HG03342 (cell line): ENCODE measurements around the gene ZNF366.

Experiments
- ATAC-seq: cut with Tn5 transposase; IDR thresholded peaks from one replicate; pipeline ENCODE4 v1.9.1; 2021; ENCODE audit warnings: mild to moderate bottlenecking, moderate library complexity; ENCODE audit not compliant: unreplicated experiment

Gene ZNF366

DNA sequence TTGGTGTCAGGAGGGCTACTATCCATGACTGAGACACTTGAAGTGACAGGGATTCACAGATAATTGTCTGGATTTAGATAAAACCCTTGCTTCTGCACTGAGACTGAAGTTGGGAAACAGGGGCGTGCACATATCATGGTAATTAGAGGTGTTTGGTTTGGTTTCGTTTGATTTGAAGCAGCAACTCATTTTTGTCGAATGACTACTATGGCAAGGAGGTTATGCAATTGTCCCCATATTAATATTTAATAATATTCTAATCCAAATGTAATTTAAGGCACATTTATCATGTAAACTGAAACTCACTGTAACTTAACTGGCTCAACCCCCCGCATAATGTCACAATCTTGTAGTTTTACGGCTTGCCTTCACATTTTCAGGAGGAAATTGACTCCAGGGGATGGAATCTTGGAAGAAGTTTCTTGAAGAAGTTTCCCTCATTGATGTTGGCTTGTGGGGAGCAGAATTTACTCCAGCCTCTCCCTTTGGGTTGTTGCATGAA is 12.5 kb downstream of the ZNF366 start:
- ATAC-seq = no peak

DNA sequence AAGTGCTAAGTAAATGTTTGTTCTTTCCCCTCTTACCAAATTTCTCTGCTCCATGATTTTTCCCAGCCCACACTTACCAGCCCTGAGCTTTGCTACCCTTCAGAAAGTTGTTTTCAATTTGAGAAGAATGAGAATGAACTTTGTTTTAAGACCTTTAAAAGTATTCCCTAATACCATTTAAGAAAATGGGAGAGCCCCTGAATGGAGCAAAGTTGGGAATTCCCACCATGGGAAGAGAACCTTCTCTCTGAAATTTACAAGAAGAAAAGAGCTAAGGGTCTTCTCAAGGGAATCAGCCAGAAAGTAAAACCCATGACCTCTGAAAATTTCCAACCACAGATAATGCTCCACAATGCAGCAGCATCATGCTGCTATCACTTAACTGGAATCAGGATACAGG is 17.7 kb downstream of the ZNF366 start:
- ATAC-seq = no peak

DNA sequence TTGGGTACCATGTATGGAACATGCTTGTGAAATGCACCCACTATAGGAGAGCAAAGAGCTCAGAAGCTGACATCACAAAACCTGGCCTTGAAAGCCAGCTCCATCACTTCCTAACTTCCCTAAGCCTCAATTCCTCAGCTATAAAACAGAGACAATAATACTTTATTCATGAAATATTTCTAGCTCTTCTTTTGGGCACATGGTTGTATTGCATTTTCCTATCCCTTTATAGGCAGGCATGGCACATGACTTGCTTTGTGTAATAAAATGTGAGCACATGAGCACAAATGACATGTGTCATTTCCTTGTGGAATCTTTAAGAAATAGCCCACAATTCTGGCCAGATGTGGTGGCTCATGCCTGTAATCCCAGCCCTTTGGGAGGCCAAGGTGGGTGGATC is 18.5 kb downstream of the ZNF366 start:
- ATAC-seq = no peak

- ATAC-seq = no peak
These were observed 20.0 kb downstream of the ZNF366 start for GRCh38 chr5:72487177-72487576.

- no peak for ATAC-seq
These were observed 20.8 kb downstream of the ZNF366 start for GRCh38 chr5:72486371-72486770.

DNA sequence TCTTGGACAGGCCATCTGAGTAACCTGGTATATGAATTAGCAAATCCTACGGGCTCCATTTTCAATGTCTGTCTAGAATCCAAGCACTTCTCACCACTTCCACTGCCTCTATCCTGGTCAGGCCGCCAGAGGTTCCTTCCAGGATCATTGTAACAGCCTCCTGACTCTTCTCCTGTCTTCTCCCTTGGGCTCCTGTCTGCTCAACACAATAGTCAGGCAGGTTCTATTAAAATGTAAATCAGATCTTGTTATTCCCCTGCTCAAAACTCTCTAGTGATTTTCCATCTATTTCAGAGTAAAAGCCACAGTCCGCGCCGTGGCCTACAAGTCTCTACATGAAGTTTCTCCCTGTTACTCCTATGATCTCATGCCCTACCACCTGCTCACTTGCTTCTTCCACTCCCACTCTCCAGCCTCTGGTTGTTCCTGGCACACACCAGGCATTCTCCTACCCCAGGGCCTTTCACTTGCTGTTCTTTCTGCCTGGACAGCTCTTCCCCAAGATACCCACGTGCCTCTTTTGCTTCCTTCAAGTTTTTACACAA is 21.7 kb downstream of the ZNF366 start:
- ATAC-seq = no peak

- no peak for ATAC-seq
These were observed 25.2 kb downstream of the ZNF366 start for GRCh38 chr5:72482046-72482445.

- ATAC-seq = no peak
These were observed 26.4 kb downstream of the ZNF366 start for GRCh38 chr5:72480841-72481240.

GRCh38 chr5:72479921-72480320 is 27.3 kb downstream of the ZNF366 start:
- ATAC-seq = no peak

DNA sequence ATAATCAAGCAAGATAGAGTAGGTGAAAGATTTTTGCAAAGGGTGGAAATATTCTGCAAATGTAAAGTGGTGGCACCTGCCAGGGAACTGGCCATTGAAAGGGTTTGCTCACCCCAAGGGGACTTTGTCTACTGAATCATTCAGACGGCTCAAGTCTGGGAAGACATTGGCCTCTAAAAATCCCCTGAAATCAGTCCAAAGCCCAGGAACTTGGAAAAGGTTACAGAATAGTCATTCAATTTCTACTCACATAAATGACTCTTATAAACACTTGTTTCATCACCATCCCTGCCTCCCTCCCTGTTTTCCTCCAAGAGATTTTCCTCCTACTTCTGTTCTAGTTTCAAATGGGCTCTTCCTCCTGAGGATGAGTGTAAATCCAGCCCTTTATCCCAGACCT is 28.5 kb downstream of the ZNF366 start:
- ATAC-seq = no peak

DNA sequence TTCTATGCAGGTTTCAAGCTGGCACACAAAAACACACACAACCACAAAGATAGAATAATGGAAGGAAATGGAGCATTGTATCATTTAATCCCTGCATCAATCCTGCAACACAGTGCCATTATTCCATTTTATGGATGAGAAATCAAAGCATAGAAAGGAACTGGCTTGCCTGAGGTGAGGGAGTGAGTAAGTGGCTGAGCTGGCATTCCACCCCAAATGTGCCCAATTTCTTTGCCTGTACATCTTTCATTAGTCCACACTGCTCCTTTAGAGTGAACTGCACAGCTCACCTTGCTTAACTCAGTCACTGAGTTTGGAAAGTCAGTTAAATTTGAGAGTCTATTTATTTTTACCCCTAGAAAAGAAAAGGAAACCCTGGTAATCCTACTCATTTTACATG is 28.9 kb downstream of the ZNF366 start:
- ATAC-seq = no peak

- ATAC-seq = no peak
These were observed 29.6 kb downstream of the ZNF366 start for GRCh38 chr5:72477644-72478043.

DNA sequence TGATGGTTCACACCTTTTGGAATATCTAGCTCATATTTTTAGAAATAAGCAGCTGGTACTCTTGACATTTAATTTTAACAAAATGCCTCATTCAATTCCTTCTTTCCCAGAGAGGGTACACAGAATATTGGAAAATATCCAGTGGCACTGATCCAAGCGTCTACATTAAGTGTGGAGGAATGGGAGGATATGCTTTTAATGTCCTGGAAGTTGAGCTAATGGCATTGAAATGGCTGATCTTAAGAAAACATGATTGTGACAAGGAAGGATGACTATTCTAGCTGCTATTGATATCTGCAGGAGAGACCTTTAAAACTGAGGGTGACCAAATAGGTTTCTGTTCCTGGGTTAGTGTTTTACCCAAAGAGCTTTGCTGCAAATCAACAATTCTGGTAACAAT is 30.0 kb downstream of the ZNF366 start:
- ATAC-seq = no peak

GRCh38 chr5:72476721-72477120 is 30.5 kb downstream of the ZNF366 start:
- ATAC-seq = no peak

DNA sequence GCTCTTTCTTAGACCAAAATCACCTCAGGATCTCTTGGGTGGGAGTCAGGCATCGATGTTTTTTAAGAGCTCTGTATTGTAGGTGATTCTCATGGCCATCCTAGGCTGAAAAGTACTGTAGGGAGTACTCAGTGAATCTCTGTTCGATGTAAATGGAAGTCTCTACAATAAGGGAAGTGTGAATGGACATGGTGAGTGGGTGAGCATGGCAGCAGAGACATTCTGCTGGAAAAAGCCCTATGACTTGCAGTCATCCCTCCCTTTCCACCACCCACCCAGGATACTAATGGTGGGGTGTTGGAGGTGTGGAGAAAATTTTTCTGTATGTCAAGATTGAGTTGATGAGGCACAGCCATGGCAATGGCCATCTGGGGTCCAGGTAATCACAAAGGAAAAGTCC is 30.9 kb downstream of the ZNF366 start:
- ATAC-seq = no peak

DNA sequence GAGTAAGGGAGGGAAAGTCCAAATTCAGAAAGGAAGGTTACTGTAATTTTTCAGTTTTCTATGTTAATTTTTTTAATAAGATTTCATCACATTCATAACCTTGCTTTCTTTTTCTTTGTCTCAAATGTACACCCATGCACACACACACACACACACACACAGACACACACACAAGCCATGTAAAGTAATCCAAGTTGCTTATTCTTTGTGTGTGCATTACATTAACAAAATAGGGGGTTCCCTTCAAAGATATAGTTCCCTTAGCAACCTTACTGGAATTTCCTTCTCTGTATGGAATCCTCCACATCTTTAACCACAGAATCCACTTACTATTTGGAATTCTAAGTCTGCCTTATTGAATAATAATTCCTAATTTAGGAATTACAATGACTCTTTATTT is 32.7 kb downstream of the ZNF366 start:
- ATAC-seq = no peak

DNA sequence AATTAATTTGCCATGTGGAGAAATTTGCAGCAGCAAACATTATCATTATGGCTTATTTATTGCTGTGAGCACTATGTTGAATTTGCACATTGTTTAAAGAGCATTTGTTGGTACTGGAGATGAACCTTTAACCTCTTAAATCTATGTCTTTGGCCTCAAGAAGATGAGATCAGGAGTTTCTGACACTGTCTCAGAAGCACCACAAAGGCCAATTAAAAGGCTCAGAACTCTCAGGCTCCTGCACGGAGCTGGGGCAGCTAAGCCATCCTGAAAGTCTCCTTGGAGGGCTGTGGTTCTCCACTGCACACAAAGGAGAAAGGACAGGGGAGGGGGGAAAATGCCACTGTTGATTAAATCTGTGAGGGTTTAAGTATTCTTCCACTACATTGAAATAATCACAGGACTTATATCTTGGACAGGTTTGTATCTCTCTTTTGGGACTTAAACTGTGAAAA is 33.1 kb downstream of the ZNF366 start:
- ATAC-seq = no peak

DNA sequence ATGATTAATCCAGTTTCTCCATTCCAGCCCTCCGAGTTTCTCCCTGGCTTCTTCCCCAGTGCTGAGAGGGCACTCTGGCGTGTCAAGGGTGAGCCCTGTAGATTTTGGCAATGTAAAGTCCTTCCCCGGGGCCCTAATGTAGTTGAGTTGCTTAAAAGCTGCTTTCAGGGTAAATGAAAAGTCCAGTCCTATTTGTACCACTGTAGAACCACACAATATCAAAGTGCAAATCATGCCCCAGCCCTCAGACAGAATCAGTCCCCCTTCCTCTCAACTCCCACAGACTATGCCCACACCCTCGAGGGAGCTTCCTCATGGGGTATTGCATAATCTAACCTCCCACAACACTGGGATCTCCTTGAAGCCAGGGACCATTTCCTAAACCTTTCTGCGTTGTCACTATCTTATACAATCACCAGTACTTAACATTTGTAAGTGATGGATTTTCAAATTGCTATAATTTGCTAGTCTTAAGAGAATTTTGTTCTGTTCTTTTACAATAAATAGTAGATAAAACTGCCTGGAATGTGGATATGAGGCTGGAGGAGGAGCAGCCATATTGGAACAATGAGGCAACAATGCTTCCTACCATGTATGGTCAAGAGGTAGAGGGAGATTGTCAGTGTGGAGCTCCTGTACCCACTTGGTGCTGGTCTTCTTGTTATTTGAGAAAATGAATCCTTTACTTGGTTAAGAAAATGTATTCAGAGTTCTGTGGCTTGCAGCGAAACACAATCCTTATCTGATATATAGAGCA is 34.4 kb downstream of the ZNF366 start:
- no peak for ATAC-seq

GRCh38 chr5:72472031-72472430 is 35.2 kb downstream of the ZNF366 start:
- no peak for ATAC-seq

DNA sequence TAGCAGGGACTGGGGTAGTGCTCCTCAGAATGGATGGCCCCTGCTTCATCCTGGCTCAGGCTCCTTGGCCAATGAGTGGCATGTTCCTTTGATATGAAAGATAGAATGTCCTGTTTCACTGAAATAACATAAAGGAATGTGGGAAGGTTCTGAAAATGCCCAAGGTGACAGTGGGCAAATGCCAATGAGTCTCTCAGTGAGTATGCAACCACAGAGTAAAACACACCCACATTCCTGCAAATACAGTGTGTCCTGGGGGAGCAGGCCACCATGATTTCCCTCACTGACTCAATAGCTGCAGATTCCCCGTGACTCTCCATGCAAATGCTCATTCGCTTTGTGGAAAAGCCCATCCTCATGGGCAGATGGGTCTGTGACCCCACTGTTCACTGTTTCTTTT is 36.4 kb downstream of the ZNF366 start:
- no peak for ATAC-seq

- no peak for ATAC-seq
These were observed 38.6 kb downstream of the ZNF366 start for GRCh38 chr5:72468606-72469005.

DNA sequence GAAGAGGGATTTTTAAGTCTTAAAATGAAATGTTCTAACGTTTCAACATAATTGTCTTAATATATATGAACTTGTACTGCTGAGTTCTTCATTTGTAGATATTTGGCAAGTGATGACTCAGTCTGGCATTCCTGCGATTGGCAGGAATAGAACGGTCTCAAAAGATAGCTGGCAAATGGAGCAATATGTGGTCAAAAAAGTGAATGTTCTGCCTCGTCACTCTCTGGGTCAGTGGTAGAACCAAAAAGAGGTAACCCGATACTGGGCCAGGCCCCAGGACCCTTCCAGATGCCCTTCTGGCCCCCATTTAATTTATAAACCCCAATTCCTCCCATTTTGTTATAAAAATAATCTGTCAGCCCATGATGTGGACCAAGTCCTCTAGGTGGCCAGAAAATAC is 39.2 kb downstream of the ZNF366 start:
- ATAC-seq = no peak

GRCh38 chr5:72467461-72467860 is 39.7 kb downstream of the ZNF366 start:
- no peak for ATAC-seq
